Neuronal stem cell (in vitro differentiated cells): ENCODE results near the gene ADAMTSL4. TPM values are rescaled to one million over a fixed set of nuclear protein-coding genes. Genes with fewer than 3 reads are reported as not detected.

ENCODE experiments used
- small RNA-seq: library from polyadenylated mRNA; stranded (forward); fragments of <200 nt; extraction: miRNeasy Mini kit (QIAGEN cat#:217004); gene quantifications from one replicate; pipeline ENCODE3, GENCODE V24; 2013; ENCODE audit not compliant: insufficient read depth

ADAMTSL4 gene

Small RNAs within 50 kb of the gene (small RNA-seq; reads per million reads assigned to genes)
- not detected for gene MIR4257
- gene RF00015, result not detected
- gene RF00561, result not detected
- gene RN7SL473P, result not detected
- not detected for gene RN7SL600P
